HepG2 (cell line): Measurements from ENCODE around the gene PRR19. TPM values are rescaled to one million over a fixed set of nuclear protein-coding genes. Genes with fewer than 3 reads are reported as not detected.

Source experiments
- AKNA ChIP-seq: sonication (generic); formaldehyde crosslinking; IDR thresholded peaks from 2 replicates; pipeline ENCODE4 v1.4.0; 2020; ENCODE audit warnings: missing genetic modification reagents, borderline replicate concordance
- ATF5 ChIP-seq: sonication (generic); formaldehyde crosslinking; IDR thresholded peaks from 2 replicates; pipeline ENCODE4 v1.4.0; 2020; ENCODE audit warnings: mild to moderate bottlenecking, low read depth, missing genetic modification reagents
- ATF7-NPFF ChIP-seq: sonication (generic); formaldehyde crosslinking; IDR thresholded peaks from 2 replicates; pipeline ENCODE4 v1.8.1; 2023; ENCODE audit warnings: mild to moderate bottlenecking, low read depth, missing genetic modification reagents, moderate library complexity
- NCOR1 ChIP-seq: fragments of 200-600 bp; sonication (generic); IDR thresholded peaks from 2 replicates; pipeline ENCODE4 v1.7.0; 2017; ENCODE audit warnings: antibody characterized with exemption, low read length, borderline replicate concordance
- REPIN1 ChIP-seq: sonication (generic); formaldehyde crosslinking; IDR thresholded peaks from 2 replicates; pipeline ENCODE4 v1.8.0; 2022; ENCODE audit warnings: missing genetic modification reagents, low read depth, mild to moderate bottlenecking, borderline replicate concordance
- SIN3B ChIP-seq: fragments of 150-350 bp; IDR thresholded peaks from 2 replicates; pipeline ENCODE4 v1.6.1; 2014; ENCODE audit warnings: low read length
- SSRP1 ChIP-seq: IDR thresholded peaks from 2 replicates; pipeline ENCODE4 v1.6.1; 2016; ENCODE audit warnings: control low read depth
- THAP11 ChIP-seq: IDR thresholded peaks from 2 replicates; pipeline ENCODE4 v1.6.1; 2016; ENCODE audit warnings: missing biosample characterization, missing genetic modification reagents
- ZBTB14 ChIP-seq: sonication (generic); formaldehyde crosslinking; IDR thresholded peaks from 2 replicates; pipeline ENCODE4 v1.4.0; 2020; ENCODE audit warnings: missing genetic modification reagents
- ZBTB3 ChIP-seq: sonication (generic); formaldehyde crosslinking; IDR thresholded peaks from 2 replicates; pipeline ENCODE4 v1.4.0; 2020; ENCODE audit warnings: low read depth, mild to moderate bottlenecking, moderate library complexity, missing genetic modification reagents, borderline replicate concordance
- ZNF225 ChIP-seq: sonication (generic); formaldehyde crosslinking; IDR thresholded peaks from 2 replicates; pipeline ENCODE4 v1.4.0; 2020; ENCODE audit warnings: mild to moderate bottlenecking, missing genetic modification reagents
- ZNF563 ChIP-seq: sonication (generic); formaldehyde crosslinking; IDR thresholded peaks from 2 replicates; pipeline ENCODE4 v1.8.0; 2022; ENCODE audit warnings: mild to moderate bottlenecking, moderate library complexity, missing genetic modification reagents
- ZNF891 ChIP-seq: sonication (generic); formaldehyde crosslinking; IDR thresholded peaks from 2 replicates; pipeline ENCODE4 v1.5.0; 2020; ENCODE audit warnings: mild to moderate bottlenecking, missing genetic modification reagents
- polyA plus RNA-seq, 8 experiments: library from polyadenylated mRNA; depleted of rRNA in 3 of 8; stranded (reverse) in 7 of 8; unstranded in 1 of 8; fragments of >200 nt; fragmentation: Illumina TruSeq in 4 of 8; extraction: Trizol in 4 of 8; gene quantifications; 2 replicates each; pipeline versions ENCODE4 v1.2.1 to v1.2.3, GENCODE V29; 2011 to 2016; ENCODE audit warnings: low read depth in 4 of 8, missing spikeins in 1 of 8, mixed read lengths in 1 of 8; ENCODE audit not compliant: insufficient read depth in 1 of 8
- total RNA-seq, 5 experiments: library from RNA; depleted of rRNA; stranded (reverse); fragments of >200 nt; fragmentation: Illumina TruSeq; extraction: Trizol; gene quantifications; 2 replicates each; pipeline ENCODE4 v1.2.3, GENCODE V29; 2016; ENCODE audit warnings: low read depth in 1 of 5
- TF ChIP-seq, protein P1 (sequence below), 2 experiments: IDR thresholded peaks; 2 replicates each; pipeline ENCODE4 v1.6.1; 2011 to 2012; ENCODE audit warnings: low read length in 2 of 2, borderline replicate concordance in 1 of 2, low read depth in 1 of 2, mild to moderate bottlenecking in 1 of 2, moderate library complexity in 1 of 2
- TF ChIP-seq, protein P2 (sequence below): sonication (generic); formaldehyde crosslinking; IDR thresholded peaks from 2 replicates; pipeline ENCODE4 v1.9.0; 2022; ENCODE audit warnings: missing genetic modification reagents, mild to moderate bottlenecking, borderline replicate concordance
- TF ChIP-seq, protein P3 (sequence below): IDR thresholded peaks from 2 replicates; pipeline ENCODE4 v1.6.1; 2016; ENCODE audit warnings: low read depth, borderline replicate concordance

Gene PRR19
- total and polyA plus RNA-seq, 2 of the 13 experiments (the other 11 are each of a cell fraction or from before 2014, with no cell fraction given), result 0.21 to 0.33 TPM

DNA sequence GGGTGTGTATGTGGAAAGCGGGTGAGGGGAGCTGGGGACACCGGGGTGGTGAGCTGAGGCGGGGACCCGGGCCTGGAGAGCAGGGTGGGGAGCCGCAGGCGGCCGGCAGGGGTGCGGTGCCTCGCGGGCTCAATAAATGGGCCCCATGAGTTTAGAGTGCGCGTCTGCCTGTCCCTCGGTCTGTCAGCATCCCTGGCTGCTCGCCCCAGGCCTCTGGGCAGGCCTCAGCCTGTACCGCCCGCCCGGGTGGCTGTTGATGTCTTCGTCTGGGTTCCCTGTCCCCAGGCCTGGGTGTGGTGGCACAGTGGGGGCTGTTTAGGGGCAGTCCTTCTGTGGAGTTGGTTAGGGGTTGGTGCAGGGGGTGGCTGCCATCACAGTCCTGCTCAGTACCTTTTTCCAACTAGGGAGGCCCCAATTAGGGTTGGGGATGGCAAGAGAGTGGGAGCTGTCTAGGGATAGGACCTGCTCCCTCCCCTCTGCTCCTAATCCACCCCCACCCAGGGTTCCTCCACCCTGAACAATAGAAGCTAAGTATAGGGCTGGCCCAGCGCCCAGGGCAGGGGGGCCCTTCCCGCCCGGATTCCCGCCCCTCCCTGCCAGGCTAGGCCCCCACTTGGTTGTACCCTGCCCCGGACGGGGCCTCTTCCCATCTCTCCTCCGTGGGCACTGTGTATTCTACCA is 20.6 kb upstream of the PRR19 start (continued):
- TF ChIP-seq ATF5 (CRISPR knock-in tag) (no peak), ZBTB14 (CRISPR knock-in tag) (peak; percentile 38; the same call in 1 of the 2 replicates), THAP11 (CRISPR knock-in tag) (no peak), ATF7-NPFF (no peak), NCOR1 (no peak), AKNA (no peak), ZNF225 (CRISPR knock-in tag) (no peak), ZBTB3 (CRISPR knock-in tag) (no peak), REPIN1 (no peak), ZNF563 (CRISPR knock-in tag) (no peak), SSRP1 (CRISPR knock-in tag) (no peak), SIN3B (no peak), ZNF891 (CRISPR knock-in tag) (no peak)
- TF ChIP-seq, protein P1, sequence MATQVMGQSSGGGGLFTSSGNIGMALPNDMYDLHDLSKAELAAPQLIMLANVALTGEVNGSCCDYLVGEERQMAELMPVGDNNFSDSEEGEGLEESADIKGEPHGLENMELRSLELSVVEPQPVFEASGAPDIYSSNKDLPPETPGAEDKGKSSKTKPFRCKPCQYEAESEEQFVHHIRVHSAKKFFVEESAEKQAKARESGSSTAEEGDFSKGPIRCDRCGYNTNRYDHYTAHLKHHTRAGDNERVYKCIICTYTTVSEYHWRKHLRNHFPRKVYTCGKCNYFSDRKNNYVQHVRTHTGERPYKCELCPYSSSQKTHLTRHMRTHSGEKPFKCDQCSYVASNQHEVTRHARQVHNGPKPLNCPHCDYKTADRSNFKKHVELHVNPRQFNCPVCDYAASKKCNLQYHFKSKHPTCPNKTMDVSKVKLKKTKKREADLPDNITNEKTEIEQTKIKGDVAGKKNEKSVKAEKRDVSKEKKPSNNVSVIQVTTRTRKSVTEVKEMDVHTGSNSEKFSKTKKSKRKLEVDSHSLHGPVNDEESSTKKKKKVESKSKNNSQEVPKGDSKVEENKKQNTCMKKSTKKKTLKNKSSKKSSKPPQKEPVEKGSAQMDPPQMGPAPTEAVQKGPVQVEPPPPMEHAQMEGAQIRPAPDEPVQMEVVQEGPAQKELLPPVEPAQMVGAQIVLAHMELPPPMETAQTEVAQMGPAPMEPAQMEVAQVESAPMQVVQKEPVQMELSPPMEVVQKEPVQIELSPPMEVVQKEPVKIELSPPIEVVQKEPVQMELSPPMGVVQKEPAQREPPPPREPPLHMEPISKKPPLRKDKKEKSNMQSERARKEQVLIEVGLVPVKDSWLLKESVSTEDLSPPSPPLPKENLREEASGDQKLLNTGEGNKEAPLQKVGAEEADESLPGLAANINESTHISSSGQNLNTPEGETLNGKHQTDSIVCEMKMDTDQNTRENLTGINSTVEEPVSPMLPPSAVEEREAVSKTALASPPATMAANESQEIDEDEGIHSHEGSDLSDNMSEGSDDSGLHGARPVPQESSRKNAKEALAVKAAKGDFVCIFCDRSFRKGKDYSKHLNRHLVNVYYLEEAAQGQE (IDR thresholded peaks at IDR 0.05; ENCODE audit: borderline replicate concordance in 1 of 2, low read depth in 1 of 2, low read length in 2 of 2), result no peak
- TF ChIP-seq, protein P2, sequence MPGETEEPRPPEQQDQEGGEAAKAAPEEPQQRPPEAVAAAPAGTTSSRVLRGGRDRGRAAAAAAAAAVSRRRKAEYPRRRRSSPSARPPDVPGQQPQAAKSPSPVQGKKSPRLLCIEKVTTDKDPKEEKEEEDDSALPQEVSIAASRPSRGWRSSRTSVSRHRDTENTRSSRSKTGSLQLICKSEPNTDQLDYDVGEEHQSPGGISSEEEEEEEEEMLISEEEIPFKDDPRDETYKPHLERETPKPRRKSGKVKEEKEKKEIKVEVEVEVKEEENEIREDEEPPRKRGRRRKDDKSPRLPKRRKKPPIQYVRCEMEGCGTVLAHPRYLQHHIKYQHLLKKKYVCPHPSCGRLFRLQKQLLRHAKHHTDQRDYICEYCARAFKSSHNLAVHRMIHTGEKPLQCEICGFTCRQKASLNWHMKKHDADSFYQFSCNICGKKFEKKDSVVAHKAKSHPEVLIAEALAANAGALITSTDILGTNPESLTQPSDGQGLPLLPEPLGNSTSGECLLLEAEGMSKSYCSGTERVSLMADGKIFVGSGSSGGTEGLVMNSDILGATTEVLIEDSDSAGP (CRISPR knock-in tag), result 0 out of 2 replicates have a peak, but pooled peaks have one; percentile 39
- TF ChIP-seq, protein P3, sequence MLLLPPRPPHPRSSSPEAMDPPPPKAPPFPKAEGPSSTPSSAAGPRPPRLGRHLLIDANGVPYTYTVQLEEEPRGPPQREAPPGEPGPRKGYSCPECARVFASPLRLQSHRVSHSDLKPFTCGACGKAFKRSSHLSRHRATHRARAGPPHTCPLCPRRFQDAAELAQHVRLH (CRISPR knock-in tag), result no peak
